K562 (cell line): Measurements from ENCODE around the gene NTF4. TPM values are rescaled to one million over a fixed set of nuclear protein-coding genes. Genes with fewer than 3 reads are reported as not detected.
"Not testable (repeated sequence)": the region's sequence is repeated elsewhere in the genome, so short reads cannot be mapped to it uniquely, and the experiment has no call there.

Source experiments
- ATAC-seq: fragments of 200-7000 bp; cut with Tn5 transposase; 3 replicates; pipeline ENCODE4 v1.9.1; 2020; ENCODE audit warnings: moderate library complexity
- BruUV-seq: library from RNA; stranded (reverse); fragments of 400-500 nt; replicated peaks from 2 replicates; lab custom pipeline; 2021; lab: Mats Ljungman, UMichigan
- CTCF ChIA-PET: fragments of 300-600 bp; formaldehyde crosslinking; extraction: SDS; loops from one replicate; lab custom pipeline; 2021; ENCODE audit warnings: low intra/inter-chr PET ratio; lab: Yijun Ruan, JAX
- POLR2A ChIA-PET: fragments of 300-600, 350-650 bp; sonication (Branson Sonifier 250); formaldehyde crosslinking; extraction: SDS; loops from one replicate; lab custom pipeline; 2021; ENCODE audit warnings: antibody characterized with exemption, inconsistent platforms; lab: Yijun Ruan, JAX
- DNase-seq, 4 experiments: peaks; one replicate each; pipeline versions ENCODE4 v3.0.0 to v3.0.0-alpha.2; 2011 to 2018; ENCODE audit warnings: low spot score in 3 of 4, mixed read lengths in 3 of 4; ENCODE audit errors: extremely low read depth in 1 of 4
- FAIRE-seq: peaks from 2 replicates; lab custom pipeline; 2011; peaks lifted over from hg19 to GRCh38; lab: Jason Lieb, UNC
- H2AFZ ChIP-seq: 2 replicates; pipeline ENCODE4 v1.6.0; 2011; ENCODE audit warnings: low read depth, low read length, control low read depth, inconsistent platforms
- H3K27ac ChIP-seq: fragments of 200-600 bp; 3 replicates; pipeline ENCODE4 v1.8.0; 2011; ENCODE audit warnings: low read depth, mild to moderate bottlenecking, control low read depth, inconsistent platforms, low read length, moderate library complexity, mixed read lengths; ENCODE audit errors: extremely low read depth
- H3K27me3 ChIP-seq, 2 experiments: fragments of 300-600 bp in 1 of 2; 2 replicates in 1 of 2; 3 replicates in 1 of 2; pipeline versions ENCODE4 v1.6.0 to v1.8.0; 2011; ENCODE audit warnings: inconsistent platforms in 2 of 2, low read length in 2 of 2, mild to moderate bottlenecking in 1 of 2, mixed read lengths in 1 of 2, moderate library complexity in 1 of 2; ENCODE audit not compliant: control insufficient read depth in 2 of 2, insufficient read depth in 2 of 2
- H3K36me3 ChIP-seq: fragments of 300-600 bp; 3 replicates; pipeline ENCODE4 v1.8.0; 2011; ENCODE audit warnings: mild to moderate bottlenecking, low read length, inconsistent platforms; ENCODE audit not compliant: control insufficient read depth, insufficient read depth
- H3K4me1 ChIP-seq, 2 experiments: fragments of 200-600 bp in 1 of 2; replicated peaks in 1 of 2; 2 replicates in 1 of 2; 3 replicates in 1 of 2; pipeline versions ENCODE4 v1.5.1 to v1.8.0; 2011; ENCODE audit warnings: inconsistent platforms in 2 of 2, low read length in 2 of 2, mild to moderate bottlenecking in 1 of 2, mixed read lengths in 1 of 2, moderate library complexity in 1 of 2; ENCODE audit not compliant: control insufficient read depth in 2 of 2, insufficient read depth in 2 of 2
- H3K4me2 ChIP-seq: 2 replicates; pipeline ENCODE4 v1.6.1; 2011; ENCODE audit warnings: low read length, control low read depth, inconsistent platforms, mixed read lengths; ENCODE audit not compliant: insufficient read depth
- H3K4me3 ChIP-seq: fragments of 200-600 bp; sonication (generic), shearing (Covaris generic); 2 replicates; pipeline ENCODE4 v1.5.1; 2016; ENCODE audit warnings: control low read depth, inconsistent platforms
- H3K79me2 ChIP-seq: fragments of 200-600 bp; 3 replicates; pipeline ENCODE4 v1.8.0; 2011; ENCODE audit warnings: low read length, inconsistent platforms; ENCODE audit not compliant: control insufficient read depth, insufficient read depth
- H3K9ac ChIP-seq, 2 experiments: 2 replicates each; pipeline versions ENCODE4 v1.6.0 to v1.6.1; 2011; ENCODE audit warnings: low read depth in 2 of 2, low read length in 2 of 2, control low read depth in 1 of 2, inconsistent platforms in 1 of 2, mild to moderate bottlenecking in 1 of 2, mixed read lengths in 1 of 2; ENCODE audit not compliant: insufficient read depth in 1 of 2
- H3K9me1 ChIP-seq: one replicate; pipeline ENCODE4 v1.6.0; 2011; ENCODE audit warnings: inconsistent platforms, mild to moderate bottlenecking, low read length, moderate library complexity; ENCODE audit not compliant: control insufficient read depth, insufficient read depth
- H3K9me3 ChIP-seq: replicated peaks from 2 replicates; pipeline ENCODE4 v1.5.1; 2011; ENCODE audit warnings: low read depth, low read length, inconsistent platforms; ENCODE audit not compliant: control insufficient read depth, insufficient read depth
- H4K20me1 ChIP-seq: replicated peaks from 2 replicates; pipeline ENCODE4 v1.6.1; 2011; ENCODE audit warnings: low read length, inconsistent platforms, mixed read lengths; ENCODE audit not compliant: control insufficient read depth, insufficient read depth
- whole genome bisulfite sequencing: fragments of 100-300 bp; shearing (Covaris generic); methylation state at CpG from one replicate; pipeline ENCODE4 v1.1.6; 2016; ENCODE audit warnings: low coverage, mixed read lengths; ENCODE audit not compliant: insufficient coverage; ENCODE audit errors: missing lambda C conversion rate; 5-methylcytosine and 5-hydroxymethylcytosine counted together
- in situ Hi-C: fragments of 300-500 bp; cut with MboI; formaldehyde crosslinking; loops from 4 replicates; pipeline ENCODE4 v1.15.0; 2018; ENCODE audit warnings: inconsistent platforms, mixed read lengths
- intact Hi-C: fragments of 100-400 bp; cut with micrococcal nuclease; formaldehyde crosslinking; loops from 2 replicates; pipeline ENCODE4 v1.14.2; 2022
- polyA plus RNA-seq, 8 experiments: library from polyadenylated mRNA; depleted of rRNA in 4 of 8; stranded (reverse) in 5 of 8; unstranded in 3 of 8; fragments of >200 nt; fragmentation: Nextera tagmentation in 2 of 8; fragmentation: Illumina TruSeq in 1 of 8; extraction: Ambion mirVana in 2 of 8; extraction: Trizol in 1 of 8; gene quantifications; 2 replicates each; pipeline versions ENCODE4 v1.2.1 to v1.2.3, GENCODE V29; 2011 to 2014; ENCODE audit warnings: inconsistent platforms in 1 of 8, missing spikeins in 1 of 8
- total RNA-seq, 7 experiments: library from RNA; depleted of rRNA in 6 of 7; stranded (reverse); fragments of >200 nt in 6 of 7; fragmentation: Illumina TruSeq in 2 of 7; extraction: Trizol in 2 of 7; gene quantifications; 2 replicates each; pipeline versions ENCODE4 v1.2.1 to v1.2.3, GENCODE V29; 2011 to 2021; ENCODE audit warnings: low replicate concordance in 1 of 7

The NTF4 gene
- total and polyA plus RNA-seq, 9 of the 15 experiments (the other 6 are each of a cell fraction or from before 2014, with no cell fraction given) = not detected

GRCh38 chr19:49029749-49030148 lies 34.9 kb downstream of the NTF4 start:
- not testable (repeated sequence) for H3K4me2 ChIP-seq, H3K27ac ChIP-seq

GRCh38 chr19:49028686-49029085 lies 35.9 kb downstream of the NTF4 start:
- BruUV-seq, CTCF ChIA-PET, H3K27me3 ChIP-seq, DNase-seq, H3K4me3 ChIP-seq, intact Hi-C loops, FAIRE-seq, H2AFZ ChIP-seq, H3K9me1 ChIP-seq, ATAC-seq, H3K36me3 ChIP-seq, H3K4me2 ChIP-seq, H3K9ac ChIP-seq, H3K4me1 ChIP-seq, H3K79me2 ChIP-seq, H3K9me3 ChIP-seq, in situ Hi-C loops, H3K27ac ChIP-seq, H4K20me1 ChIP-seq: not testable (repeated sequence)
- WGBS = 20% methylated on average over 1 of the region's 9 CpGs
- POLR2A ChIA-PET = interaction anchor here (0.6 to 0.8 kb wide), 2 partner anchors 9 to 47 kb away, joined by 3 read pairs; no protein-coding TSS in a partner anchor

More at GRCh38 chr19:49029749-49030148, 34.9 kb downstream of the NTF4 start:
- H3K4me1 ChIP-seq, H3K27me3 ChIP-seq, FAIRE-seq, in situ Hi-C loops, H3K4me3 ChIP-seq, DNase-seq, ATAC-seq, CTCF ChIA-PET, H4K20me1 ChIP-seq, H3K9me1 ChIP-seq, POLR2A ChIA-PET, BruUV-seq, H3K9me3 ChIP-seq, H3K36me3 ChIP-seq, H3K9ac ChIP-seq, H2AFZ ChIP-seq, intact Hi-C loops, H3K79me2 ChIP-seq: not testable (repeated sequence)
- 48% methylated on average over 7 of the region's 14 CpGs for WGBS

- H3K79me2 ChIP-seq, H3K27ac ChIP-seq, H3K4me2 ChIP-seq, H3K9me1 ChIP-seq, ATAC-seq, in situ Hi-C loops, DNase-seq, H2AFZ ChIP-seq, POLR2A ChIA-PET, H3K9ac ChIP-seq, intact Hi-C loops, H3K9me3 ChIP-seq, BruUV-seq, H4K20me1 ChIP-seq, CTCF ChIA-PET, H3K4me3 ChIP-seq, FAIRE-seq, H3K27me3 ChIP-seq, H3K36me3 ChIP-seq: not testable (repeated sequence)
- WGBS = 34% methylated on average over 7 of the region's 23 CpGs
- H3K4me1 ChIP-seq = peaks cover 6 to 11% of the 10 kb centered on the region in 2 experiments; a peak in 4 of 5 replicates
These were observed 39.0 kb downstream of the NTF4 start for GRCh38 chr19:49025599-49025998.

GRCh38 chr19:49025088-49025487 lies 39.5 kb downstream of the NTF4 start:
- H3K4me3 ChIP-seq, H2AFZ ChIP-seq, POLR2A ChIA-PET, ATAC-seq, H3K36me3 ChIP-seq, CTCF ChIA-PET, intact Hi-C loops, H3K9me1 ChIP-seq, H3K4me2 ChIP-seq, in situ Hi-C loops, BruUV-seq, FAIRE-seq, H3K27ac ChIP-seq, DNase-seq, H3K9ac ChIP-seq, H4K20me1 ChIP-seq, H3K27me3 ChIP-seq, H3K9me3 ChIP-seq, H3K79me2 ChIP-seq: not testable (repeated sequence)
- 0% methylated on average over 2 of the region's 6 CpGs for WGBS
- H3K4me1 ChIP-seq = peaks cover 6 to 16% of the 10 kb centered on the region in 2 experiments; a peak in 4 of 5 replicates
